ENCODE measurements around the gene KCNJ3. TPM values are rescaled to one million over a fixed set of nuclear protein-coding genes. Genes with fewer than 3 reads are reported as not detected.

Gene KCNJ3
- total RNA-seq, 1 experiment from 2014 or later = 0.21 TPM

- in situ Hi-C loops (cut with HindIII; ENCODE audit: low pct_unique_long_range_greater_than_20kb, low sequenced_read_pairs) = no loop called here
- Histone ChIP-seq H3K4me3 (ENCODE audit: low read depth in 2 of 2, low read length in 2 of 2) (no peak overlapping the region), H3K4me1 (ENCODE audit: control insufficient read depth, insufficient read depth, low read length) (no peaks in the 10 kb centered on the region), H3K9me3 (ENCODE audit: control insufficient read depth, insufficient read depth, low read depth, low read length) (no peaks in the 10 kb centered on the region), H3K36me3 (ENCODE audit: control insufficient read depth, insufficient read depth, low read length) (no peaks in the 10 kb centered on the region), H3K27me3 (ENCODE audit: control insufficient read depth, insufficient read depth, low read length) (no peaks in the 10 kb centered on the region), H3K27ac (ENCODE audit: low read length) (no peak overlapping the region)
- no peak for TF ChIP-seq SIN3A (IDR thresholded peaks at IDR 0.05; ENCODE audit: borderline replicate concordance, insufficient read depth, low read depth, low read length)
- no peak for DNase-seq (ENCODE audit: low read depth, low spot score)
- CTCF ChIA-PET = no interaction called here
- no TSS peak for BruUV-seq (replicated peaks)
- intact Hi-C loops (cut with micrococcal nuclease; ENCODE audit: unreplicated experiment) = no loop called here
- POLR2A ChIA-PET = no interaction called here
- no peak for ATAC-seq
Measured at GRCh38 chr2:154706660-154707059, 8.2 kb downstream of the KCNJ3 start.

GRCh38 chr2:154707994-154708575, 9.6 kb downstream of the KCNJ3 start:
- ChIA-PET CTCF (no interaction called here), POLR2A (no interaction called here)
- no peak overlapping the region for H3K27ac ChIP-seq (ENCODE audit: low read length)
- no TSS peak for BruUV-seq (replicated peaks)
- no peaks in the 10 kb centered on the region for H3K27me3 ChIP-seq (ENCODE audit: control insufficient read depth, insufficient read depth, low read length)
- ATAC-seq = no peak
- in situ Hi-C loops (cut with HindIII; ENCODE audit: low pct_unique_long_range_greater_than_20kb, low sequenced_read_pairs) (no loop called here), intact Hi-C loops (cut with micrococcal nuclease; ENCODE audit: unreplicated experiment) (no loop called here)
- TF ChIP-seq SIN3A (IDR thresholded peaks at IDR 0.05; ENCODE audit: borderline replicate concordance, insufficient read depth, low read depth, low read length) = no peak
- TF ChIP-seq CTCF (IDR thresholded peaks at IDR 0.05) = no peak
- no peak for DNase-seq (ENCODE audit: low read depth, low spot score)
- no peaks in the 10 kb centered on the region for H3K4me1 ChIP-seq (ENCODE audit: control insufficient read depth, insufficient read depth, low read length)
- no peaks in the 10 kb centered on the region for H3K9me3 ChIP-seq (ENCODE audit: control insufficient read depth, insufficient read depth, low read depth, low read length)
- H3K36me3 ChIP-seq (ENCODE audit: control insufficient read depth, insufficient read depth, low read length) = no peaks in the 10 kb centered on the region
- H3K4me3 ChIP-seq (ENCODE audit: low read depth in 2 of 2, low read length in 2 of 2) = no peak overlapping the region

GRCh38 chr2:154709215-154709614, 10.7 kb downstream of the KCNJ3 start:
- TF ChIP-seq REST (IDR thresholded peaks at IDR 0.05; ENCODE audit: insufficient read depth in 1 of 2, low read depth in 2 of 2, low read length in 1 of 2) (no peak), TCF7L2 (IDR thresholded peaks at IDR 0.05; ENCODE audit: low read depth, low read length) (no peak), SIN3A (IDR thresholded peaks at IDR 0.05; ENCODE audit: borderline replicate concordance, insufficient read depth, low read depth, low read length) (no peak)
- ATAC-seq (no peak), DNase-seq (ENCODE audit: low read depth, low spot score) (no peak)
- in situ Hi-C loops (cut with HindIII; ENCODE audit: low pct_unique_long_range_greater_than_20kb, low sequenced_read_pairs) (no loop called here), intact Hi-C loops (cut with micrococcal nuclease; ENCODE audit: unreplicated experiment) (no loop called here)
- Histone ChIP-seq H3K27ac (ENCODE audit: low read length) (no peak overlapping the region), H3K36me3 (ENCODE audit: control insufficient read depth, insufficient read depth, low read length) (no peaks in the 10 kb centered on the region), H3K4me3 (ENCODE audit: low read depth in 2 of 2, low read length in 2 of 2) (no peak overlapping the region), H3K9me3 (ENCODE audit: control insufficient read depth, insufficient read depth, low read depth, low read length) (no peaks in the 10 kb centered on the region), H3K4me1 (ENCODE audit: control insufficient read depth, insufficient read depth, low read length) (no peaks in the 10 kb centered on the region), H3K27me3 (ENCODE audit: control insufficient read depth, insufficient read depth, low read length) (no peaks in the 10 kb centered on the region)
- BruUV-seq (replicated peaks) = no TSS peak
- POLR2A ChIA-PET = no interaction called here
- CTCF ChIA-PET = no interaction called here
